ENCODE data around the gene VIL1. TPM values are rescaled to one million over a fixed set of nuclear protein-coding genes. Genes with fewer than 3 reads are reported as not detected.

Gene VIL1
- polyA plus RNA-seq (ENCODE audit: low read depth in 6 of 6) = under 1 TPM; 0.06 to 0.43 (median 0.23) TPM

GRCh38 chr2:218418717-218419458 is at the start of gene VIL1:
Gene VIL1, plus strand, starts transcription at chr2:218419123. Its CDS starts 4,656 bp downstream, at chr2:218423779.
- H3K9me3 Mint-ChIP-seq = no peaks in the 10 kb centered on the region
- no peak for ATAC-seq (ENCODE audit: low read depth in 2 of 2)
- no peak within 1 kb of the TSS for H3K27ac Mint-ChIP-seq
- no peak within 1 kb of the TSS for H3K4me3 Mint-ChIP-seq
- H3K4me1 Mint-ChIP-seq = peaks cover 0 to 5% (median 0%) of the 10 kb centered on the region in 3 donors
- H3K27me3 Mint-ChIP-seq = peaks cover 0 to 10% (median 0%) of the 10 kb centered on the region in 3 donors
- no peaks in the 10 kb centered on the region for H3K36me3 Mint-ChIP-seq
- DNase-seq = no peak

GRCh38 chr2:218369330-218369729 is 49.6 kb upstream of the VIL1 start:
- peak overlapping the region in 5 of 8 donors; percentile 83 to 93 (median 87) for H3K4me3 Mint-ChIP-seq
- DNase-seq (no peak), ATAC-seq (ENCODE audit: low read depth in 2 of 2) (no peak)
- H3K9me3 Mint-ChIP-seq = peaks cover 0 to 5% (median 0%) of the 10 kb centered on the region in 7 donors
- H3K27ac Mint-ChIP-seq = peak overlapping the region in 4 of 6 donors; percentile 58 to 79 (median 70)
- peaks cover 19 to 43% (median 35%) of the 10 kb centered on the region in 3 donors for H3K4me1 Mint-ChIP-seq
- no peaks in the 10 kb centered on the region for H3K27me3 Mint-ChIP-seq
- no peaks in the 10 kb centered on the region for H3K36me3 Mint-ChIP-seq

- peak overlapping the region in 4 of 6 donors; percentile 71 to 93 (median 85) for H3K27ac Mint-ChIP-seq
- ATAC-seq (ENCODE audit: low read depth in 2 of 2) (peak; percentile 37 to 42), DNase-seq (no peak)
- H3K36me3 Mint-ChIP-seq = no peaks in the 10 kb centered on the region
- peaks cover 0 to 5% (median 0%) of the 10 kb centered on the region in 7 donors for H3K9me3 Mint-ChIP-seq
- H3K27me3 Mint-ChIP-seq = no peaks in the 10 kb centered on the region
- peaks cover 19 to 39% (median 35%) of the 10 kb centered on the region in 3 donors for H3K4me1 Mint-ChIP-seq
- peak overlapping the region in 4 of 8 donors; percentile 0 to 87 (median 52) for H3K4me3 Mint-ChIP-seq
These were observed 48.4 kb upstream of the VIL1 start for GRCh38 chr2:218370410-218371063.

- Mint-ChIP-seq H3K9me3 (peaks cover 0 to under 1% (median 0%) of the 10 kb centered on the region in 7 donors), H3K27ac (no peak overlapping the region), H3K27me3 (no peaks in the 10 kb centered on the region)
These were observed 47.0 kb upstream of the VIL1 start for GRCh38 chr2:218371983-218372350.

GRCh38 chr2:218374795-218375194 is 44.1 kb upstream of the VIL1 start:
- H3K27me3 Mint-ChIP-seq = no peaks in the 10 kb centered on the region
- no peaks in the 10 kb centered on the region for H3K36me3 Mint-ChIP-seq
- DNase-seq = no peak
- H3K4me3 Mint-ChIP-seq = no peak overlapping the region
- H3K27ac Mint-ChIP-seq = no peak overlapping the region
- H3K9me3 Mint-ChIP-seq = no peaks in the 10 kb centered on the region
- no peak for ATAC-seq (ENCODE audit: low read depth in 2 of 2)
- peaks cover 12 to 15% (median 15%) of the 10 kb centered on the region in 3 donors for H3K4me1 Mint-ChIP-seq

More at GRCh38 chr2:218371983-218372350, 47.0 kb upstream of the VIL1 start:
- ATAC-seq (ENCODE audit: low read depth in 2 of 2) (no peak), DNase-seq (no peak)
- H3K36me3 Mint-ChIP-seq = no peaks in the 10 kb centered on the region
- no peak overlapping the region for H3K4me3 Mint-ChIP-seq
- peaks cover 19 to 38% (median 35%) of the 10 kb centered on the region in 3 donors for H3K4me1 Mint-ChIP-seq

GRCh38 chr2:218375212-218375611 is 43.7 kb upstream of the VIL1 start:
- no peak overlapping the region for H3K4me3 Mint-ChIP-seq
- H3K27ac Mint-ChIP-seq = no peak overlapping the region
- DNase-seq = no peak
- no peaks in the 10 kb centered on the region for H3K27me3 Mint-ChIP-seq
- no peaks in the 10 kb centered on the region for H3K36me3 Mint-ChIP-seq
- ATAC-seq (ENCODE audit: low read depth in 2 of 2) = no peak
- H3K9me3 Mint-ChIP-seq = no peaks in the 10 kb centered on the region
- peaks cover 8 to 11% (median 11%) of the 10 kb centered on the region in 3 donors for H3K4me1 Mint-ChIP-seq

- H3K27ac Mint-ChIP-seq = peak overlapping the region in 1 of 6 donors; percentile 88
- DNase-seq (no peak), ATAC-seq (ENCODE audit: low read depth in 2 of 2) (no peak)
- H3K9me3 Mint-ChIP-seq = no peaks in the 10 kb centered on the region
- no peaks in the 10 kb centered on the region for H3K36me3 Mint-ChIP-seq
- peaks cover 0 to 8% (median 0%) of the 10 kb centered on the region in 3 donors for H3K27me3 Mint-ChIP-seq
- H3K4me1 Mint-ChIP-seq = peaks cover 0 to 5% (median 0%) of the 10 kb centered on the region in 3 donors
- no peak overlapping the region for H3K4me3 Mint-ChIP-seq
These were observed 40.9 kb upstream of the VIL1 start for GRCh38 chr2:218378053-218378452.

- DNase-seq (no peak), ATAC-seq (ENCODE audit: low read depth in 2 of 2) (peak; percentile 33 to 61)
- no peaks in the 10 kb centered on the region for H3K36me3 Mint-ChIP-seq
- H3K27me3 Mint-ChIP-seq = peaks cover 0 to 14% (median 0%) of the 10 kb centered on the region in 3 donors
- H3K4me1 Mint-ChIP-seq = peaks cover under 1 to 5% (median under 1%) of the 10 kb centered on the region in 3 donors
- H3K27ac Mint-ChIP-seq = peak within 1 kb of the TSS in 5 of 6 donors; percentile 11 to 80 (median 59)
- peak within 1 kb of the TSS in 6 of 8 donors; percentile 26 to 75 (median 46) for H3K4me3 Mint-ChIP-seq
- H3K9me3 Mint-ChIP-seq = no peaks in the 10 kb centered on the region
These were observed 37.0 kb upstream of the VIL1 start, which contains the start of gene SLC11A1 for GRCh38 chr2:218381916-218382366. Gene SLC11A1, plus strand, starts transcription at chr2:218382273. Its CDS starts 96 bp downstream, at chr2:218382369.

GRCh38 chr2:218382785-218383184 is 36.1 kb upstream of the VIL1 start:
- DNase-seq (no peak), ATAC-seq (ENCODE audit: low read depth in 2 of 2) (no peak)
- no peaks in the 10 kb centered on the region for H3K36me3 Mint-ChIP-seq
- no peaks in the 10 kb centered on the region for H3K9me3 Mint-ChIP-seq
- peaks cover 0 to 19% (median 0%) of the 10 kb centered on the region in 3 donors for H3K27me3 Mint-ChIP-seq
- H3K4me3 Mint-ChIP-seq = no peak overlapping the region
- H3K27ac Mint-ChIP-seq = no peak overlapping the region
- H3K4me1 Mint-ChIP-seq = peaks cover 5 to 10% (median 8%) of the 10 kb centered on the region in 3 donors

- ATAC-seq (ENCODE audit: low read depth in 2 of 2) (no peak), DNase-seq (no peak)
- H3K4me1 Mint-ChIP-seq = peaks cover 5 to 10% (median 8%) of the 10 kb centered on the region in 3 donors
- H3K4me3 Mint-ChIP-seq = no peak overlapping the region
- peaks cover 0 to 19% (median 0%) of the 10 kb centered on the region in 3 donors for H3K27me3 Mint-ChIP-seq
- H3K27ac Mint-ChIP-seq = peak overlapping the region in 1 of 6 donors; percentile 72
- H3K9me3 Mint-ChIP-seq = no peaks in the 10 kb centered on the region
- no peaks in the 10 kb centered on the region for H3K36me3 Mint-ChIP-seq
These were observed 34.9 kb upstream of the VIL1 start for GRCh38 chr2:218383892-218384519.

GRCh38 chr2:218384975-218385374 is 33.9 kb upstream of the VIL1 start:
- H3K27me3 Mint-ChIP-seq = peaks cover 0 to 19% (median 0%) of the 10 kb centered on the region in 3 donors
- no peaks in the 10 kb centered on the region for H3K9me3 Mint-ChIP-seq
- no peak for DNase-seq
- no peak for ATAC-seq (ENCODE audit: low read depth in 2 of 2)
- H3K4me3 Mint-ChIP-seq = no peak overlapping the region
- no peak overlapping the region for H3K27ac Mint-ChIP-seq
- H3K4me1 Mint-ChIP-seq = peaks cover 5 to 10% (median 8%) of the 10 kb centered on the region in 3 donors
- H3K36me3 Mint-ChIP-seq = no peaks in the 10 kb centered on the region

GRCh38 chr2:218386505-218387368 is 32.2 kb upstream of the VIL1 start:
- Mint-ChIP-seq H3K4me1 (peaks cover 5 to 8% (median 7%) of the 10 kb centered on the region in 3 donors), H3K4me3 (peak overlapping the region in 6 of 8 donors; percentile 20 to 77 (median 70)), H3K9me3 (no peaks in the 10 kb centered on the region), H3K36me3 (no peaks in the 10 kb centered on the region), H3K27ac (peak overlapping the region in 1 of 6 donors; percentile 55), H3K27me3 (peaks cover 0 to 15% (median 0%) of the 10 kb centered on the region in 3 donors)
- DNase-seq (no peak), ATAC-seq (ENCODE audit: low read depth in 2 of 2) (no peak)
